Vagina (tissue), 2 donors: ENCODE data around the gene AGPAT3. TPM values are rescaled to one million over a fixed set of nuclear protein-coding genes. Genes with fewer than 3 reads are reported as not detected.

ENCODE experiments used
- DNase-seq, 2 donors: peaks; one replicate each; pipeline ENCODE4 v3.0.0-alpha.2; 2017; ENCODE audit errors: extremely low spot score in 2 of 2
- H3K27ac ChIP-seq: fragments of 200-600 bp; sonication (generic); one replicate; pipeline ENCODE4 v1.5.1; 2019
- H3K27me3 ChIP-seq: fragments of 200-600 bp; sonication (generic); one replicate; pipeline ENCODE4 v1.5.1; 2019
- H3K36me3 ChIP-seq, 2 donors: fragments of 200-600 bp; sonication (generic); one replicate each; pipeline ENCODE4 v1.5.1; 2017 to 2019
- H3K4me1 ChIP-seq: fragments of 200-600 bp; sonication (generic); one replicate; pipeline ENCODE4 v1.5.1; 2019
- H3K4me3 ChIP-seq, 2 donors: fragments of 200-600 bp; sonication (generic); 1 replicate in 1 of 2; 2 replicates in 1 of 2; pipeline ENCODE4 v1.5.1; 2016 to 2019
- H3K9me3 ChIP-seq: fragments of 200-600 bp; sonication (generic); one replicate; pipeline ENCODE4 v1.5.1; 2019
- POLR2A ChIP-seq, 2 donors: fragments of 450-650 bp; IDR thresholded peaks; one replicate each; pipeline ENCODE4 v1.6.1; 2017; ENCODE audit warnings: antibody characterized with exemption in 2 of 2, mild to moderate bottlenecking in 2 of 2, moderate library complexity in 2 of 2
- POLR2AphosphoS5 ChIP-seq, 2 donors: sonication (generic); formaldehyde crosslinking; IDR thresholded peaks; one replicate each; pipeline ENCODE4 v1.9.0; 2017; ENCODE audit warnings: antibody characterized with exemption in 2 of 2, mild to moderate bottlenecking in 2 of 2, low read depth in 1 of 2; ENCODE audit not compliant: insufficient read depth in 1 of 2
- intact Hi-C: fragments of 100-400 bp; cut with DNase I; formaldehyde crosslinking; loops from one replicate; pipeline ENCODE4 v1.15.1; 2023
- total RNA-seq: library from RNA; depleted of rRNA; stranded (reverse); fragments of >200 nt; gene quantifications from one replicate; pipeline ENCODE4 v1.2.3, GENCODE V29; 2016
- TF ChIP-seq, protein P1 (sequence below), 3 experiments: fragments of 450-650 bp in 2 of 3; fragments of 200-600 bp in 1 of 3; sonication (generic) in 1 of 3; IDR thresholded peaks; one replicate each; pipeline ENCODE4 v1.5.1; 2017 to 2019; ENCODE audit warnings: antibody characterized with exemption in 3 of 3, mild to moderate bottlenecking in 2 of 3, moderate library complexity in 2 of 3

Gene AGPAT3
- total RNA-seq, 1 donor from 2014 or later = 34.4 TPM

DNA sequence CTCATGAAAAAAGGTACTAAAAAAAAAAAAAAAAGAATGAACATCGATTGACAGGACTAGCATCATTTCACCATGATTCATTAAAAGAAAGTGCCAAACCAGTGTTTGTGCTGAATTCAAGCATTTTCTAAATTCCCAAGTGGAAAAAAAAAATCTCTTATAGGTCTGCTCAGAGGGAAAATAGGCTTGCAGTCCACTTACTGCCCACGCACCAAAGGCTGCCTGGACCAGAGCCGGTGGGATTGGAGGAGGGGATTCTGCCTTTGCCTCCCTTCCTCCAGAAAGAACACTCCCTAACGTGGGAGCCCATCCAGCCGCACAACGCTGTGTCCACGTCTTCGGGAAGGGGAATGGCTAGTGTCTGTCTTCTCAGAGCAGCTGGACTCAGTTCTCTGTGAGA is 141.6 kb downstream of the AGPAT3 start:
- Histone ChIP-seq H3K4me3 (no peak overlapping the region), H3K9me3 (no peaks in the 10 kb centered on the region), H3K36me3 (no peaks in the 10 kb centered on the region), H3K4me1 (peaks cover 23% of the 10 kb centered on the region), H3K27ac (peak overlapping the region; percentile 78), H3K27me3 (no peaks in the 10 kb centered on the region)
- intact Hi-C loops = no loop called here
- no peak for DNase-seq
- TF ChIP-seq, protein P1, sequence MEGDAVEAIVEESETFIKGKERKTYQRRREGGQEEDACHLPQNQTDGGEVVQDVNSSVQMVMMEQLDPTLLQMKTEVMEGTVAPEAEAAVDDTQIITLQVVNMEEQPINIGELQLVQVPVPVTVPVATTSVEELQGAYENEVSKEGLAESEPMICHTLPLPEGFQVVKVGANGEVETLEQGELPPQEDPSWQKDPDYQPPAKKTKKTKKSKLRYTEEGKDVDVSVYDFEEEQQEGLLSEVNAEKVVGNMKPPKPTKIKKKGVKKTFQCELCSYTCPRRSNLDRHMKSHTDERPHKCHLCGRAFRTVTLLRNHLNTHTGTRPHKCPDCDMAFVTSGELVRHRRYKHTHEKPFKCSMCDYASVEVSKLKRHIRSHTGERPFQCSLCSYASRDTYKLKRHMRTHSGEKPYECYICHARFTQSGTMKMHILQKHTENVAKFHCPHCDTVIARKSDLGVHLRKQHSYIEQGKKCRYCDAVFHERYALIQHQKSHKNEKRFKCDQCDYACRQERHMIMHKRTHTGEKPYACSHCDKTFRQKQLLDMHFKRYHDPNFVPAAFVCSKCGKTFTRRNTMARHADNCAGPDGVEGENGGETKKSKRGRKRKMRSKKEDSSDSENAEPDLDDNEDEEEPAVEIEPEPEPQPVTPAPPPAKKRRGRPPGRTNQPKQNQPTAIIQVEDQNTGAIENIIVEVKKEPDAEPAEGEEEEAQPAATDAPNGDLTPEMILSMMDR (IDR thresholded peaks at IDR 0.05) = no peak
- TF ChIP-seq POLR2AphosphoS5 (IDR thresholded peaks at IDR 0.05; ENCODE audit: insufficient read depth in 1 of 2, low read depth in 1 of 2) = peak in 1 of 2 donors; percentile 32

DNA sequence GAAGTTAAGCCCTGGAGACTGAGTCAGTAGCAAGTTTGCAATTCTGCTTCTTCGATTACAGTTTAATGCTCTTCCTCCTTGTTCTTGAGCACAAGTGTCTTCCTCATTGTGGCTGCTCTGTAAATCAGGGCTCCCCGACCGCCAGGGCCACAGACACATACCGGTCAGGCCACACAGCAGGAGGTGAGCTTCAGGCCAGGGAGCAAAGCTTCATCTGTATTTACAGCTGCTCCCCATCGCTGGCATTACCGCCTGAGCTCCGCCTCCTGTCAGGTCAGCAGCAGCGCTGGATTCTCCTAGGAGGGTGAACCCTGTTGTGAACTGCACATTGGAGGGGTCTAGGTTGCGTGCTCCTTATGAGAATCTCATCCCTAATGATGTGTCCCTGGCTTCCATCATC is 145.4 kb downstream of the AGPAT3 start:
- DNase-seq = no peak
- H3K9me3 ChIP-seq = no peaks in the 10 kb centered on the region

DNA sequence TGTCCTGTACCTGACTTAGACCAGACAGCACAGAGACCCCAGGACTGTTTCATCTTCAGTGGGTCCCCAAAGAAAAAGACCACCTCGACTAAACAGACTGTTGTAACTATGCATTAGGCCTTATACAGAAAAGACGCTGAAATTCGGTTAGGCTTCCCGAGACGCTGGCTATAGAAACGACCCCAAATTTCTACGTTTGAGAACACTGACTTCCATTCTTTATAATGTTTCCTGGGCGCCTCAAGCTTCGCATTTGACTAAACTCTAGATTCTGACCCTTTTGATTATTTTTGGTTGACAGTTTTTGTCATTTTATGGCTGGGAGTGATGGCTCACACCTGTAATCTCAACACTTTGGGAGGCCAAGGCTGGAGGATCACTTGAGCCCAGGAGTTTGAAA is 146.1 kb downstream of the AGPAT3 start:
- H3K27ac ChIP-seq = peak overlapping the region; percentile 92
- H3K36me3 ChIP-seq = no peaks in the 10 kb centered on the region
- H3K4me1 ChIP-seq = peaks cover 50% of the 10 kb centered on the region
- no peak for TF ChIP-seq POLR2AphosphoS5 (IDR thresholded peaks at IDR 0.05; ENCODE audit: insufficient read depth in 1 of 2, low read depth in 1 of 2)
- intact Hi-C loops = no loop called here
- no peaks in the 10 kb centered on the region for H3K9me3 ChIP-seq
- H3K4me3 ChIP-seq = peak overlapping the region; percentile 88 to 96
- H3K27me3 ChIP-seq = no peaks in the 10 kb centered on the region
- no peak for DNase-seq

More for the DNA sequence above, 145.4 kb downstream of the AGPAT3 start:
- peaks cover 49% of the 10 kb centered on the region for H3K4me1 ChIP-seq
- no peak overlapping the region for H3K27ac ChIP-seq
- no peaks in the 10 kb centered on the region for H3K36me3 ChIP-seq
- no peaks in the 10 kb centered on the region for H3K27me3 ChIP-seq
- H3K4me3 ChIP-seq = no peak overlapping the region
- intact Hi-C loops = no loop called here
- TF ChIP-seq, protein P1 (IDR thresholded peaks at IDR 0.05) = no peak
- TF ChIP-seq POLR2A (IDR thresholded peaks at IDR 0.05) (no peak), POLR2AphosphoS5 (IDR thresholded peaks at IDR 0.05; ENCODE audit: insufficient read depth in 1 of 2, low read depth in 1 of 2) (no peak)

GRCh38 chr21:44011579-44012473 is 146.8 kb downstream of the AGPAT3 start, which contains the start of gene TRAPPC10:
TRAPPC10 (plus strand) TSS chr21:44012309; CDS start chr21:44012494, 185 bp downstream.
- TF ChIP-seq POLR2AphosphoS5 (IDR thresholded peaks at IDR 0.05; ENCODE audit: insufficient read depth in 1 of 2, low read depth in 1 of 2) (peak in 1 of 2 donors; percentile 67), POLR2A (IDR thresholded peaks at IDR 0.05) (peak in 1 of 2 donors; percentile 76)
- TF ChIP-seq, protein P1 (IDR thresholded peaks at IDR 0.05) = no peak
- Histone ChIP-seq H3K9me3 (no peaks in the 10 kb centered on the region), H3K27ac (peak within 1 kb of the TSS; percentile 92), H3K27me3 (no peaks in the 10 kb centered on the region), H3K4me1 (peaks cover 45% of the 10 kb centered on the region), H3K4me3 (peak within 1 kb of the TSS; percentile 88 to 96), H3K36me3 (no peaks in the 10 kb centered on the region)
- DNase-seq = no peak
- intact Hi-C loops = no loop called here

GRCh38 chr21:44012474-44013379 is 147.7 kb downstream of the AGPAT3 start:
- Histone ChIP-seq H3K27ac (peak overlapping the region; percentile 78), H3K4me3 (peak overlapping the region; percentile 88 to 96), H3K36me3 (no peaks in the 10 kb centered on the region), H3K4me1 (peaks cover 43% of the 10 kb centered on the region), H3K27me3 (no peaks in the 10 kb centered on the region), H3K9me3 (no peaks in the 10 kb centered on the region)
- no peak for TF ChIP-seq POLR2AphosphoS5 (IDR thresholded peaks at IDR 0.05; ENCODE audit: insufficient read depth in 1 of 2, low read depth in 1 of 2)
- TF ChIP-seq, protein P1 (IDR thresholded peaks at IDR 0.05) = peak in 1 of 3 experiments; percentile 8
- intact Hi-C loops = no loop called here
- no peak for DNase-seq
